ENCODE measurements around the gene NPR3. TPM values are rescaled to one million over a fixed set of nuclear protein-coding genes. Genes with fewer than 3 reads are reported as not detected.
"Not testable (repeated sequence)": the region's sequence is repeated elsewhere in the genome, so short reads cannot be mapped to it uniquely, and the experiment has no call there.

NPR3 gene
- total RNA-seq, 1 experiment from 2014 or later: 2.2 TPM

- POLR2A ChIA-PET (ENCODE audit: unreplicated experiment): no interaction called here
- H3K4me1 ChIP-seq (replicated peaks; ENCODE audit: insufficient read depth): peaks cover 11% of the 10 kb centered on the region
- no peak overlapping the region for H3K4me3 ChIP-seq
- no peaks in the 10 kb centered on the region for H3K36me3 ChIP-seq (ENCODE audit: low read depth)
- intact Hi-C loops (cut with micrococcal nuclease; ENCODE audit: unreplicated experiment): no loop called here
- TF ChIP-seq CTCF (conservative IDR thresholded peaks at IDR 0.05) (no peak), EZH2 (IDR thresholded peaks at IDR 0.05; ENCODE audit: low read depth) (no peak)
- H4K20me1 ChIP-seq (ENCODE audit: insufficient read depth): no peaks in the 10 kb centered on the region
- no TSS peak for BruUV-seq (replicated peaks)
- H3K27ac ChIP-seq: no peak overlapping the region
- H3F3A ChIP-seq (ENCODE audit: insufficient read depth, low read depth): 0 out of 2 replicates have a peak, but pooled peaks cover 4% of the 10 kb centered on the region
- peaks cover 3% of the 10 kb centered on the region; the same call in 1 of the 2 replicates for H3K9me2 ChIP-seq (ENCODE audit: insufficient read depth)
- no peaks in the 10 kb centered on the region for H3K79me2 ChIP-seq (ENCODE audit: low read depth)
- no peak for DNase-seq
- CTCF ChIA-PET: no interaction called here
- no peak overlapping the region for H3K4me2 ChIP-seq
- peaks cover 11% of the 10 kb centered on the region; the same call in 1 of the 2 replicates for H3K9me3 ChIP-seq (ENCODE audit: insufficient read depth, low read depth)
- H2AFZ ChIP-seq: no peak overlapping the region
- H3K27me3 ChIP-seq (ENCODE audit: insufficient read depth, low read depth): peaks cover 11% of the 10 kb centered on the region; the same call in 1 of the 2 replicates
Measured at GRCh38 chr5:32803656-32804055, 92.5 kb downstream of the NPR3 start.

GRCh38 chr5:32805462-32805861 is 94.3 kb downstream of the NPR3 start:
- H3K27ac ChIP-seq; DNase-seq; H3K79me2 ChIP-seq (ENCODE audit: low read depth); H2AFZ ChIP-seq; H3K36me3 ChIP-seq (ENCODE audit: low read depth); H3K4me2 ChIP-seq; H4K20me1 ChIP-seq (ENCODE audit: insufficient read depth); POLR2A ChIA-PET (ENCODE audit: unreplicated experiment); H3K4me3 ChIP-seq; BruUV-seq (replicated peaks); intact Hi-C loops (cut with micrococcal nuclease; ENCODE audit: unreplicated experiment); H3F3A ChIP-seq (ENCODE audit: insufficient read depth, low read depth); H3K9me2 ChIP-seq (ENCODE audit: insufficient read depth); H3K27me3 ChIP-seq (ENCODE audit: insufficient read depth, low read depth): not testable (repeated sequence)
- CTCF ChIA-PET: interaction anchor here (0.6 kb wide), 1 partner anchor 514 kb away, joined by 7 read pairs; no protein-coding TSS in a partner anchor
- Histone ChIP-seq H3K9me3 (ENCODE audit: insufficient read depth, low read depth) (peaks cover 11% of the 10 kb centered on the region; the same call in 1 of the 2 replicates), H3K4me1 (replicated peaks; ENCODE audit: insufficient read depth) (peaks cover 11% of the 10 kb centered on the region)

GRCh38 chr5:32805971-32806638 is 95.0 kb downstream of the NPR3 start:
- CTCF ChIA-PET: interaction anchor here (0.6 kb wide), 1 partner anchor 506 kb away, joined by 6 read pairs; no protein-coding TSS in a partner anchor
- POLR2A ChIA-PET (ENCODE audit: unreplicated experiment): interaction anchor here (0.6 to 0.7 kb wide), 2 partner anchors 16 to 612 kb away, joined by 3 to 5 read pairs; no protein-coding TSS in a partner anchor
- DNase-seq: no peak
- Histone ChIP-seq H4K20me1 (ENCODE audit: insufficient read depth) (no peaks in the 10 kb centered on the region), H3K79me2 (ENCODE audit: low read depth) (no peaks in the 10 kb centered on the region), H3K9me3 (ENCODE audit: insufficient read depth, low read depth) (peaks cover 11% of the 10 kb centered on the region; the same call in 1 of the 2 replicates), H3K27me3 (ENCODE audit: insufficient read depth, low read depth) (peaks cover 7% of the 10 kb centered on the region; the same call in 1 of the 2 replicates), H3K4me2 (peak overlapping the region; percentile 29), H3F3A (ENCODE audit: insufficient read depth, low read depth) (0 out of 2 replicates have a peak, but pooled peaks cover 4% of the 10 kb centered on the region), H3K4me1 (replicated peaks; ENCODE audit: insufficient read depth) (peaks cover 11% of the 10 kb centered on the region), H3K36me3 (ENCODE audit: low read depth) (no peaks in the 10 kb centered on the region), H3K4me3 (no peak overlapping the region), H2AFZ (no peak overlapping the region), H3K9me2 (ENCODE audit: insufficient read depth) (peaks cover 3% of the 10 kb centered on the region; the same call in 1 of the 2 replicates), H3K27ac (no peak overlapping the region)
- no TSS peak for BruUV-seq (replicated peaks)
- TF ChIP-seq EZH2 (IDR thresholded peaks at IDR 0.05; ENCODE audit: low read depth) (no peak), CTCF (conservative IDR thresholded peaks at IDR 0.05) (no peak)
- intact Hi-C loops (cut with micrococcal nuclease; ENCODE audit: unreplicated experiment): loop anchor here (1.0 kb wide), 1 partner anchor 46 kb away; no protein-coding TSS in a partner anchor
